Calu3 (cell line): ENCODE data around the gene MTERF4. TPM values are rescaled to one million over a fixed set of nuclear protein-coding genes. Genes with fewer than 3 reads are reported as not detected.

ENCODE experiments used
- BruUV-seq: library from RNA; stranded (reverse); fragments of 400-500 nt; replicated peaks from 2 replicates; lab custom pipeline; 2021; lab: Mats Ljungman, UMichigan
- CTCF ChIA-PET: fragments of 300-600 bp; sonication (Branson Sonifier 250); formaldehyde crosslinking; loops from one replicate; lab custom pipeline; 2022; ENCODE audit warnings: antibody characterized with exemption; lab: Charles Lee
- DNase-seq: peaks from one replicate; pipeline ENCODE4 v3.0.0; 2022
- H3K27ac Mint-ChIP-seq: one replicate; pipeline ENCODE4 v1.8.0; 2022; ENCODE audit warnings: mixed read lengths; ENCODE audit not compliant: unreplicated experiment
- H3K27me3 Mint-ChIP-seq: one replicate; pipeline ENCODE4 v1.8.0; 2022; ENCODE audit warnings: mixed read lengths; ENCODE audit not compliant: unreplicated experiment
- H3K36me3 Mint-ChIP-seq: one replicate; pipeline ENCODE4 v1.8.0; 2022; ENCODE audit warnings: mild to moderate bottlenecking, moderate library complexity, mixed read lengths; ENCODE audit not compliant: insufficient read depth, unreplicated experiment
- H3K4me1 Mint-ChIP-seq: one replicate; pipeline ENCODE4 v1.8.0; 2022; ENCODE audit warnings: mild to moderate bottlenecking, low read depth, mixed read lengths; ENCODE audit not compliant: unreplicated experiment
- H3K4me3 Mint-ChIP-seq: one replicate; pipeline ENCODE4 v1.8.0; 2022; ENCODE audit warnings: mild to moderate bottlenecking, low read depth, moderate library complexity, mixed read lengths; ENCODE audit not compliant: unreplicated experiment
- H3K9me3 Mint-ChIP-seq: one replicate; pipeline ENCODE4 v1.8.0; 2022; ENCODE audit warnings: low read depth, mixed read lengths; ENCODE audit not compliant: unreplicated experiment
- intact Hi-C: fragments of 100-400 bp; cut with micrococcal nuclease; formaldehyde crosslinking; loops from one replicate; pipeline ENCODE4 v1.10.0; 2022; ENCODE audit not compliant: unreplicated experiment
- total RNA-seq: library from RNA; stranded (reverse); gene quantifications from 2 replicates; pipeline ENCODE4 v1.2.3, GENCODE V29; 2022
- TF ChIP-seq, protein P1 (sequence below): fragments of 200-600 bp; IDR thresholded peaks from one replicate; pipeline ENCODE4 v1.8.0; 2022; ENCODE audit warnings: antibody characterized with exemption; ENCODE audit not compliant: unreplicated experiment

The MTERF4 gene
- total RNA-seq, 1 experiment from 2014 or later, result 33.6 TPM

DNA sequence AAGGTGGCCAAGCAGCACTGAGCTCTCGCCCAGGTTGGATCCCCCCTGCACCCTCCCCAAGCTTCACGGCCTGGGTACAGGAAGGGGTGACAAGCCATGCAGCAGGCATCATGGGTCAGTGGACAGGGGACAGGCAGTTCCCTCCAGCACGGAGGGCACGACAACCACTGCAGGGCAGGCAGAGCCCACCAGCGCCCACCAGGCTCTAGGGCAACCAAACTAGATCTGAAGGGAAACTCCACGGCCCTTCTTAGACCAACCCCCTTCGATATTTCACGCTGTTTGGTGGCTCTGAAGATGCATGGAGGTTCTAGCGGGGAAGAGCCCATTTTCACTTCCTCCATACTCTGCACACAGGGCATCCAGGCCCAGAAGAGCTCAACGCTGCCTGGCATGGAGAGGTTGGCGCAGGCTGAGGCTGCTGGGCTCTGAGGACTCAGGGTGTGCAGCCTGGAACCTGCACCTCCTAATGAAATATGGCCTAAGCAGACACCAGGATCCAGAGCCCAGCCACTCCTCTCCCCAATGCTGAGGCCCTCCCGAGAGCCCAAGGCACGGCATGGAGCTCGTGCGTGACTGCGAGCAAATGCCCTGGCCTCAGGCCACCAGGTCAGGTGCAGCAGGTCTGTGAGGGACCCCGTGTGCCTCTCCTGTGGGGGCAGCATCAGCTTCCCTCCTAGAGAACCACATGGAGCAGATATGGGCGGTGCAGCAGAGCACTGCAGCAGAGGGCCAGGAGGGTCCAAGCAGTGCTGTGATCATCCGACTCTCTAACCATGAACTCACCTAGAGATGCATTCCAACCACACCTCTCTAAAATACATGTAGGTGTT is 8.7 kb upstream of the MTERF4 start:
- Mint-ChIP-seq H3K4me1 (no peaks in the 10 kb centered on the region), H3K9me3 (no peaks in the 10 kb centered on the region), H3K4me3 (no peak overlapping the region), H3K27ac (no peak overlapping the region), H3K36me3 (peaks cover 14% of the 10 kb centered on the region), H3K27me3 (no peaks in the 10 kb centered on the region)
- CTCF ChIA-PET, result no interaction called here
- TF ChIP-seq, protein P1, sequence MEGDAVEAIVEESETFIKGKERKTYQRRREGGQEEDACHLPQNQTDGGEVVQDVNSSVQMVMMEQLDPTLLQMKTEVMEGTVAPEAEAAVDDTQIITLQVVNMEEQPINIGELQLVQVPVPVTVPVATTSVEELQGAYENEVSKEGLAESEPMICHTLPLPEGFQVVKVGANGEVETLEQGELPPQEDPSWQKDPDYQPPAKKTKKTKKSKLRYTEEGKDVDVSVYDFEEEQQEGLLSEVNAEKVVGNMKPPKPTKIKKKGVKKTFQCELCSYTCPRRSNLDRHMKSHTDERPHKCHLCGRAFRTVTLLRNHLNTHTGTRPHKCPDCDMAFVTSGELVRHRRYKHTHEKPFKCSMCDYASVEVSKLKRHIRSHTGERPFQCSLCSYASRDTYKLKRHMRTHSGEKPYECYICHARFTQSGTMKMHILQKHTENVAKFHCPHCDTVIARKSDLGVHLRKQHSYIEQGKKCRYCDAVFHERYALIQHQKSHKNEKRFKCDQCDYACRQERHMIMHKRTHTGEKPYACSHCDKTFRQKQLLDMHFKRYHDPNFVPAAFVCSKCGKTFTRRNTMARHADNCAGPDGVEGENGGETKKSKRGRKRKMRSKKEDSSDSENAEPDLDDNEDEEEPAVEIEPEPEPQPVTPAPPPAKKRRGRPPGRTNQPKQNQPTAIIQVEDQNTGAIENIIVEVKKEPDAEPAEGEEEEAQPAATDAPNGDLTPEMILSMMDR, result no peak
- no TSS peak for BruUV-seq
- intact Hi-C loops, result no loop called here
- DNase-seq, result no peak

DNA sequence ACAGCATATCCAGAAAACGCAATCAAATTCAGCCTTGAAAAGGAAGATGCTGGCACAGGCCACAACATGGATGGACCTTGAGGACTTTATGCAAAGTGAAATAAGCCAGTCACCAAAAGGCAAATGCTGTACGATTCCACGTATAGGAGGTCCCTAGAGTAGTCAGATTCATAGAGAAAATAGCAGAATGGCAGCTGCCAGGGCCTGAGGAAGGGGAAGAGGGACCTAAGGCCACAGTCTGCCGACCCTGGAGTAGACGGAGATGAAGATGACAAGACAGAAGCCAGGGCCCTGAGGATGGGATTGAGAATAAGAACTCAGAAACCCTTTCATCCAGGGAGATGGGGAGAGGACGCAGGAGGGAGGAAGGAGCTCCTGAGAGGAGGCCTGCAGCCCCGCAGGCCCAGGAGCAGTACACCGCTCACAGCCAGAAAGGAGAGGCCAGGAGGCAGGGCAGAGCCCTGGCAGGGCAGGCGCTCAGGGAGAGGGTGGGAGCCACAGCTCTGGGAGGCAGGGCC is 8.1 kb upstream of the MTERF4 start:
- Mint-ChIP-seq H3K27me3 (no peaks in the 10 kb centered on the region), H3K36me3 (peaks cover 14% of the 10 kb centered on the region), H3K4me1 (no peaks in the 10 kb centered on the region), H3K4me3 (no peak overlapping the region), H3K9me3 (no peaks in the 10 kb centered on the region), H3K27ac (no peak overlapping the region)
- no peak for DNase-seq
- TF ChIP-seq, protein P1, result no peak
- intact Hi-C loops, result no loop called here
- BruUV-seq, result no TSS peak
- CTCF ChIA-PET, result no interaction called here

DNA sequence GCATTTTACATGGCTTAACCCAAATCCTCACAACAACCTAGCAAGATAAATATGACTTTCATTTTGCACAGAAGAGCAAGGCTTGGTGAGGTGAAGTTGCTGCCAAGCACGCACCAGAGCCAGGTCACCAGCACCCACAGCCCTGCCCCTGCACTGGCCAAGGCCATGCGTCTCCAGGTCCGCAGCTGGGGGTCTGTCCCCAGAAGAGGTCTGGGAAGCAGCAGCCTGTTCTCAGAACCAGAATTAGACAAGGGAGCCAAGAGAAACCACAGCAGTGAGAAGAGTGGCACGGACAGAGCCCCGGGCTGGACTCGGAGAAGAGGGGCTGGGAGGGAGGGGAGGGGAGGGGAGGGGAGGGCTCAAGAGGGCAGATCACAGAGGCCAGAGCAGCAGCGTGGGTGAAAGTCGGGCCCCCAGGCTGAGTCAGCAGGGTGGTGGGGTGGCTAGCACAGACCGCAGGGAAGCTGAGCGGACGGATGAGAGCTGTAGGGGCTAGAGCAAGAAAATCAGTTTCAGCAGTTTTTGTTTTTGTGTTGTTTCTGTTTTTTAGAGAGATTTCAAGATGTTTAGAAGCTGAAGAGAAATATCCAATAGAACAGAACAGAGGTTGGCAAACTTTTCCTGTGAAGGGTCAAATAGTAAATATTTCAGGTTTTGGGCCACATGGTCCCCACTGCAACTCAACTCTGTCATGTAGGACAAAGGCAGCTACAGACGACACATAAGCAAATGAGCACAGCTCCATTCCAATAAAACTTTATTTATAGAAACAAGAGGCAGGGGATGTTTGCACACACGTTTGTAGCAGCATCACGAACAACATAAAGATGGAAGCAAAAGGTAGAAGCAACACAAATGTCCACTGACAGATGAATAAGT is 7.4 kb upstream of the MTERF4 start:
- intact Hi-C loops, result no loop called here
- H3K36me3 Mint-ChIP-seq, result peaks cover 8% of the 10 kb centered on the region
- no peaks in the 10 kb centered on the region for H3K4me1 Mint-ChIP-seq

More for the DNA sequence above, 7.4 kb upstream of the MTERF4 start:
- TF ChIP-seq, protein P1, result no peak
- DNase-seq, result no peak
- no peaks in the 10 kb centered on the region for H3K27me3 Mint-ChIP-seq
- H3K27ac Mint-ChIP-seq, result no peak overlapping the region
- H3K9me3 Mint-ChIP-seq, result no peaks in the 10 kb centered on the region
- no peak overlapping the region for H3K4me3 Mint-ChIP-seq
- CTCF ChIA-PET, result no interaction called here
- no TSS peak for BruUV-seq
